Mucosa of rectum (tissue), 2 donors: ENCODE results near the gene C2orf68.

Source experiments
- H3K27ac ChIP-seq, 2 donors: one replicate each; pipeline ENCODE4 v1.7.0; 2013; ENCODE audit warnings: inconsistent platforms in 2 of 2, low read depth in 2 of 2, low read length in 2 of 2
- H3K27me3 ChIP-seq, 2 donors: one replicate each; pipeline ENCODE4 v1.7.0; 2013; ENCODE audit warnings: low read length in 2 of 2; ENCODE audit not compliant: control insufficient read depth in 2 of 2, insufficient read depth in 2 of 2
- H3K36me3 ChIP-seq, 2 donors: one replicate each; pipeline ENCODE4 v1.7.0; 2013; ENCODE audit warnings: low read length in 2 of 2; ENCODE audit not compliant: control insufficient read depth in 2 of 2, insufficient read depth in 2 of 2
- H3K4me1 ChIP-seq, 2 donors: one replicate each; pipeline ENCODE4 v1.7.0; 2013; ENCODE audit warnings: low read length in 2 of 2, mild to moderate bottlenecking in 1 of 2; ENCODE audit not compliant: control insufficient read depth in 2 of 2, insufficient read depth in 2 of 2
- H3K4me3 ChIP-seq, 2 donors: one replicate each; pipeline ENCODE4 v1.7.0; 2013; ENCODE audit warnings: low read length in 2 of 2
- H3K9ac ChIP-seq, 2 donors: one replicate each; pipeline ENCODE4 v1.7.0; 2013; ENCODE audit warnings: low read length in 2 of 2, low read depth in 1 of 2, mild to moderate bottlenecking in 1 of 2
- H3K9me3 ChIP-seq, 2 donors: one replicate each; pipeline ENCODE4 v1.7.0; 2013; ENCODE audit warnings: low read length in 2 of 2; ENCODE audit not compliant: control insufficient read depth in 2 of 2
- donor health status: healthy.
- donor health status: Normal muscosa, but diverticular disease.

Gene C2orf68

GRCh38 chr2:85600235-85600575 is 11.7 kb downstream of the C2orf68 start:
- H3K36me3 ChIP-seq: peaks cover 17 to 22% of the 10 kb centered on the region in 2 donors
- no peak overlapping the region for H3K27ac ChIP-seq
- peaks cover 25 to 32% of the 10 kb centered on the region in 2 donors for H3K4me1 ChIP-seq
- no peaks in the 10 kb centered on the region for H3K9me3 ChIP-seq
- no peak overlapping the region for H3K4me3 ChIP-seq
- H3K27me3 ChIP-seq: no peaks in the 10 kb centered on the region
- no peak overlapping the region for H3K9ac ChIP-seq

- no peaks in the 10 kb centered on the region for H3K9me3 ChIP-seq
- H3K27me3 ChIP-seq: no peaks in the 10 kb centered on the region
- H3K9ac ChIP-seq: no peak overlapping the region
- no peak overlapping the region for H3K4me3 ChIP-seq
- peaks cover 17 to 22% of the 10 kb centered on the region in 2 donors for H3K36me3 ChIP-seq
- no peak overlapping the region for H3K27ac ChIP-seq
- peaks cover 29 to 31% of the 10 kb centered on the region in 2 donors for H3K4me1 ChIP-seq
Observed at GRCh38 chr2:85599468-85600234, 12.2 kb downstream of the C2orf68 start.

- Histone ChIP-seq H3K27ac (no peak overlapping the region), H3K9me3 (no peaks in the 10 kb centered on the region), H3K27me3 (no peaks in the 10 kb centered on the region), H3K36me3 (peaks cover 17 to 22% of the 10 kb centered on the region in 2 donors), H3K9ac (no peak overlapping the region), H3K4me3 (no peak overlapping the region), H3K4me1 (peaks cover 28% of the 10 kb centered on the region in 2 donors)
Observed at GRCh38 chr2:85598594-85599340, 13.1 kb downstream of the C2orf68 start.

- no peaks in the 10 kb centered on the region for H3K9me3 ChIP-seq
- peaks cover 27 to 28% of the 10 kb centered on the region in 2 donors for H3K4me1 ChIP-seq
- H3K27ac ChIP-seq: no peak overlapping the region
- peaks cover 17 to 22% of the 10 kb centered on the region in 2 donors for H3K36me3 ChIP-seq
- H3K4me3 ChIP-seq: peak overlapping the region in 1 of 2 donors; percentile 13
- no peak overlapping the region for H3K9ac ChIP-seq
- H3K27me3 ChIP-seq: no peaks in the 10 kb centered on the region
Observed at GRCh38 chr2:85597241-85597640, 14.6 kb downstream of the C2orf68 start.

GRCh38 chr2:85596486-85597143 is 15.3 kb downstream of the C2orf68 start:
- peaks cover 23 to 24% of the 10 kb centered on the region in 2 donors for H3K4me1 ChIP-seq
- H3K36me3 ChIP-seq: peaks cover 17 to 22% of the 10 kb centered on the region in 2 donors
- H3K9me3 ChIP-seq: no peaks in the 10 kb centered on the region
- H3K4me3 ChIP-seq: peak overlapping the region; percentile 79 to 97
- H3K9ac ChIP-seq: peak overlapping the region; percentile 90 to 99
- H3K27me3 ChIP-seq: no peaks in the 10 kb centered on the region
- no peak overlapping the region for H3K27ac ChIP-seq

- H3K36me3 ChIP-seq: peaks cover 17 to 22% of the 10 kb centered on the region in 2 donors
- peak overlapping the region; percentile 79 to 97 for H3K4me3 ChIP-seq
- peaks cover 21 to 28% of the 10 kb centered on the region in 2 donors for H3K4me1 ChIP-seq
- H3K27me3 ChIP-seq: no peaks in the 10 kb centered on the region
- H3K27ac ChIP-seq: peak overlapping the region; percentile 61 to 93
- H3K9ac ChIP-seq: peak overlapping the region; percentile 90 to 99
- no peaks in the 10 kb centered on the region for H3K9me3 ChIP-seq
Observed at GRCh38 chr2:85596026-85596333, 15.9 kb downstream of the C2orf68 start.

GRCh38 chr2:85595301-85596025 is 16.4 kb downstream of the C2orf68 start, which contains the start of gene RNF181:
RNF181 (plus strand) TSS chr2:85595745; CDS start chr2:85595764, 19 bp downstream.
- peak within 1 kb of the TSS; percentile 90 to 99 for H3K9ac ChIP-seq
- H3K4me1 ChIP-seq: peaks cover 20 to 31% of the 10 kb centered on the region in 2 donors
- peak within 1 kb of the TSS; percentile 79 to 97 for H3K4me3 ChIP-seq
- H3K36me3 ChIP-seq: peaks cover 17 to 22% of the 10 kb centered on the region in 2 donors
- no peaks in the 10 kb centered on the region for H3K9me3 ChIP-seq
- no peaks in the 10 kb centered on the region for H3K27me3 ChIP-seq
- peak within 1 kb of the TSS; percentile 86 to 93 for H3K27ac ChIP-seq

- Histone ChIP-seq H3K9me3 (no peaks in the 10 kb centered on the region), H3K4me1 (peaks cover 20 to 37% of the 10 kb centered on the region in 2 donors), H3K27ac (peak overlapping the region; percentile 86 to 93), H3K4me3 (peak overlapping the region; percentile 79 to 97), H3K9ac (peak overlapping the region; percentile 84 to 99), H3K36me3 (peaks cover 17 to 21% of the 10 kb centered on the region in 2 donors), H3K27me3 (no peaks in the 10 kb centered on the region)
Observed at GRCh38 chr2:85594715-85595300, 17.1 kb downstream of the C2orf68 start.

GRCh38 chr2:85593023-85593422 is 18.8 kb downstream of the C2orf68 start:
- no peaks in the 10 kb centered on the region for H3K27me3 ChIP-seq
- no peak overlapping the region for H3K4me3 ChIP-seq
- H3K27ac ChIP-seq: no peak overlapping the region
- no peak overlapping the region for H3K9ac ChIP-seq
- H3K36me3 ChIP-seq: peaks cover 10 to 11% of the 10 kb centered on the region in 2 donors
- peaks cover 20 to 37% of the 10 kb centered on the region in 2 donors for H3K4me1 ChIP-seq
- H3K9me3 ChIP-seq: no peaks in the 10 kb centered on the region
